Endometrial microvascular endothelial cells (primary cell): ENCODE measurements around the gene OGFOD2. TPM values are rescaled to one million over a fixed set of nuclear protein-coding genes. Genes with fewer than 3 reads are reported as not detected.
"Not testable (repeated sequence)": the region's sequence is repeated elsewhere in the genome, so short reads cannot be mapped to it uniquely, and the experiment has no call there.

ENCODE experiments used
- in situ Hi-C: cut with HindIII; loops from 2 replicates; pipeline ENCODE4 v1.10.0; 2017; ENCODE audit warnings: low sequenced_read_pairs, low pct_unique_long_range_greater_than_20kb; ENCODE audit errors: inconsistent ontology term
- total RNA-seq: library from RNA; depleted of rRNA; stranded (reverse); fragments of >200 nt; gene quantifications from one replicate; pipeline ENCODE4 v1.2.3, GENCODE V29; 2015; ENCODE audit errors: inconsistent ontology term

Gene OGFOD2
- total RNA-seq, result 14.7 TPM

DNA sequence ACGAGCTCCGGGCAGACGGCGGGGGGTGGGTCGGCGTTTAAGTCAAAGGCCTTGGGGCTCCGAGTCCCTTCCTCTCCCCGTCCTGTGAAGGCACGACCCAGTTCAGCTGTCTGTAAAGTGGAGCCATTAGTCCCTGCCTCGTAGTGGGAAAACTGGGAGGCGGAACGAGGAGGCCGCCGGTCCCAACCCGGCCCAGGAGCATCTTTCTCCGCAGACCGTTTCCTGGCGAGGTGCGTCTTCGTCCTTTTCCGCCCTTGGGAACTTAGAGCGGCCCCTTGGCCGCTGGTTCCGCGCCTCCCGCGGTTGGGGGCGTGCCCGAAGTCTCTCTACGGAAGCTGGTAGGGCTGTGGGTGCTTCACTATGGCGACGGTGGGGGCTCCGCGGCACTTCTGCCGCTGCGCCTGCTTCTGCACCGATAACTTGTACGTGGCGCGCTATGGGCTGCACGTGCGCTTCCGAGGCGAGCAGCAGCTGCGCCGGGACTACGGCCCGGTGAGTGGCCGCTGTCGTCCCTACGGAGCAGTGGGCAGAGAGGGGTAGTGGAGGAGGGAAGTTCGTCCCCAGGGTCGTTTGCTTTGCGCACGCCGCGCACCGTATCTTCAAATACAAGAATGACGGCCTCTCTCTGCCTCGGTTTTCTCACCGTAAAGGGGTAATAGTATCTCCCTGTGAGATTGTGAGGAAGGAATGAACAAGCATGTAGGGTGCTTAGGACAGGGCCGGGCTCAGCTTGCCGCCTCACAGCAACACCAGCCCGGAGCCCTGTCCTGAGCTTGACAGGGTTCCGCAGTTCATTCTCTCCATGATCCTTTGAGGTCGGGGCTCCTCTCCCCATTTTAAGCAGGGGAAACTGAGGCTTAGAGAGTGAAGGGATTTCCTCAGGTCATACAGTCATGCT, at the start of gene OGFOD2:
Gene OGFOD2 (plus strand): TSS at position 353 of the 898 bp plus-strand sequence. CDS start 8 bp downstream, at position 361.
- in situ Hi-C loops, result no loop called here

DNA sequence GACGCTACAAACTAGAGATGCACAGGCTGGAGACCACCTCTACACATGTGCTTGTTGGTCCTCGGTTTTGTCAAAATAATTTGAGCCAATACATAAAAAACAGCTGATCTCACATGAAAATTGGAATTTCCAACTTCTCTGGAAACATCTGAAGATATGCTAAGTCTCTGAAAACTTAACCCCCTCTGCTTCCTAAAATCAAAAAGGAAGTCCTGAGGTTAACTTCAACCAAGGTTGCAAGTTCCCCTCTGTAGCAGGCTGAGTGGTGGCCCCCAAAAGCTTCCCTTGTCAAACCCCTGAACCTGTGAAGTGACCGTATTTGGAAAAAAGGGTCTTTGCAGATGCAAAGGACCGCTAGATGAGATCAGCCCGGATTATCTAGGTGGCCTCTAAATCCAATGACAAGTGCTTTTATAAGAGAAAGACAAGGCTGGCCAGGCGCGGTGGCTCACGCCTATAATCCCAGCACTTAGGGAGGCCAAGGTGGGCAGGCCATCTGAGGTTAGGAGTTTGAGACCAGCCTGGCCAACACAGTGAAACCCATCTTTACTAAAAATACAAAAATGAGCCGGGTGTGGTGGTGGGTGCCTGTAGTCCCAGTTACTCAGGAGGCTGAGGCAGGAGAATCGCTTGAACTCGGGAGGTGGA, 47.2 kb upstream of the OGFOD2 start:
- in situ Hi-C loops, result no loop called here

DNA sequence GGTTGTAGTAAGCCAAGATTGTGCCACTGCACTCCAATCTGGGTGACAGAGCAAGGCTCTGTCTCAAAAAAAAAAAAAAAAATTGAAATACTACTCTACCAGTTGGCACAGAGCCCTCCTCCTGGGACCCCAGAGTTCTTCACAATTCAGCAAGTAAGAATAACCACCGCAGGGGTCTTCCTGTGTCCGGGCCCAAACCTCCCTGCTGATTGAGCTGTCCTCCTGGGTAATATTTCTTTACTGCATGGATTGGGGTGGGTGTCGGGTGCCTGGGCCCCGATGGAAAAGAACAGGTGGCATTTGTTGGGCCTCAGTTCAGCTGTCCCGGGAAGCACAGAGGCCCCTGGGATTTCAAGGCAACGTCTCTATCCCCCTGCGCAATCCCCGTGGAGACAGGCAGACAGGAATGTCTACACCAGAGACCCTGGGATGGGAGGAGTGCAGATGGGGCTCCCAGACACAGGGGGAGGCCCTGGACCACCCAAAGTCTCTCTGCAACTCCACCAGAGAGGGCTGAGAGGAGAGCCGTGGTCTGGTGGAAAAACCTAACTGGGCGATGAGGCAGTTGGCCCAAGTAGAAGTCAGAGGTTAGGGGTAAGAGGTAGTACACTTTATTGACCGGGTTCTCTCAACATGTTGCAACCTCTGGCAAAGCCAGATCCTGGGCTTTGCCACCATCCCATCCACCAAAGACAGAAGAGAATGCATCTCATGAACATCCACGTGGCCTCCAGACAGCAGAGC, 46.5 kb upstream of the OGFOD2 start:
- in situ Hi-C loops, result no loop called here

DNA sequence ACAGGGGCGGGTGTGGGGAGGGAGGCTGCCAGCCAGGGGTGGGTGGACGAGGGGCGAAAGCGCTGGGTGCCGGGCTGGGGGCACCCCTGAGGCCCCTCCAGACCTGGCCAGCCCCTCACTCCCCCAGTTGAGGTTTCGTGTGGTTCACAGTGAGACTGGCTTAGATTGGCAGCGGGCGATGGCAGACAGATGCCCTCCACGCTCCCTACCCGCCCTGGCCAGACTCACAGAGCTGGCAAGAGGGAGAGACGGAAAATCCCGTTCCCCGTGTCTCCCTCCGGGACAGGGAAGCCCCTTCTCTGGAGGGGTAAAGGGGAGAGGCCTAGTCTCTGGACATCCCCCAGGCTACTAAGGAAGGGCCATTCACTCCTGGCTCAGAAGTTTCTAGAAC, 45.9 kb upstream of the OGFOD2 start:
- in situ Hi-C loops, result no loop called here

GRCh38 chr12:122929812-122930211, 45.2 kb upstream of the OGFOD2 start:
- in situ Hi-C loops, result no loop called here

- in situ Hi-C loops, result no loop called here
Observed at GRCh38 chr12:122932207-122932606, 42.8 kb upstream of the OGFOD2 start.

- in situ Hi-C loops, result no loop called here
Observed at GRCh38 chr12:122934722-122935121, 40.3 kb upstream of the OGFOD2 start.

DNA sequence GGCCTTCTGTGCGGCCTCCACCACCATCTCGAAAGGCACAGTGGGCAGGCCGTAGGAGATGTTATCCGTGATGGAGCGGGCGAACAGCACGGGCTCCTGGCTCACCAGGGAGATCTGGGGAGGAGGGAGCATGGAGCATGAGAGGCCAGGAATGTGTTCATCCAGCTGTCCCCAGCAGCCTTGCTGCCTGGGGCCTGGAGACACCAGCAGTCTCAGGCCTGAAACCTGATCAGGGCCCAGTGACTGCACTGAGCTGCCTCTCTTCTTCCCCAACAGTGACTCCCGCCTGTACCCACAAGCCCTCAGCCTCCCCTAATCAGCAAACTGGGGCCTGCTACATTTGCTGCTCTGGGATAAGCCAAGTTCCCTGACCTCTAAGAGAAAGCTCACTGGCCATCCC, 39.7 kb upstream of the OGFOD2 start:
- in situ Hi-C loops, result no loop called here

DNA sequence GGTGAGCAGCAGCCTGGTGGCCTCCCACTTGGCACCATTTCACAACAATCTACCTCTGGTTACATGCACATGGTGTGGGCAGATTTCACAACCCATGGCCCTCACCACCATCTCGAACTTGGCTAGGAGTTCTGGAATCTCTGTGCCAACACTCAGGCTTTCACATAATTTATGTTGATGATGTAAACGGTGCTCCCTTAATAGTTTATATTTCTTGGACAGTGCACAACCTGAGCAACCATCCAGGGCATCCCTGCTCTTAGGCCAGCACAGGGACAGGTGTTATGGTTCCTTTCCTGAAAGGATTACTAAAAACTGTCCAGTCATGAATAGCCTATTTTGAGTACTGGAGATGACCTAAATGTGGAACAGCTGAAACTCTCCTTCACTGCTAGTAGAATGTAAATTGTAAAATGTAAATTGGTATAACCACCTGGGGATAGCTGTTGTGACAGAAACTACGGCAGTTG, 37.4 kb upstream of the OGFOD2 start:
- in situ Hi-C loops, result no loop called here

GRCh38 chr12:122939125-122939524, 35.9 kb upstream of the OGFOD2 start:
- in situ Hi-C loops, result no loop called here

DNA sequence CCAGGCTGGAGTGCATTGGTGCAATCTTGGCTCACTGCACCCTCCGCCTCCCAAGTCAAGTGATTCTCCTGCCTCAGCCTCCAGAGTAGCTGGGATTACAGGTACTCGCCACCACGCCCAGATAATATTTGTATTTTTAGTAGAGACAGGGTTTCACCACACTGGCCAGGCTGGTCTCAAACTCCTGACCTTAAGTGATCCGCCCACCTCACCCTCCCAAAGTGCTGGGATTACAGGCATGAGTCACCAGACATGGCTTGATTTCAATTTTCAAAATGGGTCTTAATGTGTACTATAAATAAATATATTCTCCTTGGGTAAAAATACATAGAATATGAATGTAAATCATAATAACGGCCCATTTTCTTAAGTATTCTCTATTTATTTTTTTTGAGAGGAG, 33.7 kb upstream of the OGFOD2 start:
- in situ Hi-C loops, result not testable (repeated sequence)

DNA sequence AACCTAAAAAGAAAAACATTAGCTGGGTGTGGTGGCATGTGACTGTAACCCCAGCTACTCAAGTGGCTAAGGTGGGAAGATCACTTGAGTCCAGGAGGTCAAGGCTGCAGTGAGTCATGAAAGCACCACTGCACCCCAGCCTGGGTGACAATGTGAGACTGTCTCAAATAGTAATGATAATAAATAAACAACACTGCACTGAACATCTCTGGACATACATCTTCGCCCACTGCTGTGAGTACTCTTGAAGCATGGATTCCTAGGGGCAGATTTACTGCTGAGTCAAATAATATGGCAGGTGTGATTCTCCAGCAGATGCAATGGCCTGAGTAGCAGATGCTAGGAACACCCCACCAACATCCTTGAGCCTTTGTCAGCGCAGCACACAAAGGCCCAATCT, 32.4 kb upstream of the OGFOD2 start:
- in situ Hi-C loops, result no loop called here

DNA sequence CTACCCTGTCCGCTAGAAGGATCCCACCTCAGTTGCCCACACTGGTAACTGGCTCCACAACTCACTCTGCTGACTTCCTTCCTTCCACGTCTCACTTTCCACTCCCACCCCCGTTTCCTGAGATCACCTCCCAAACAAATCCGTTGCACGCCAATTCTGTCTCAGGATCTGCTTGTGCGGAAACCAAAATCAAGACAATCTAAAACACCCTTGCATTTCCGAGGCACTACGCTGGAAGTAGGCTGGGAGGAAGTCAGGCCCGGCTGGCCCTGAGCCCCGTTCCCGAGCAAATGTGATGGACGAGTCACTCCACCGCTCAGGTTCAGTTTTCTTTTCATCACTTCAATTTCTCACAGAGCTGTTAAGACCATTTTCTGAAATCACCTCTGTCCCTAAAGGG, 31.8 kb upstream of the OGFOD2 start:
- in situ Hi-C loops, result no loop called here

DNA sequence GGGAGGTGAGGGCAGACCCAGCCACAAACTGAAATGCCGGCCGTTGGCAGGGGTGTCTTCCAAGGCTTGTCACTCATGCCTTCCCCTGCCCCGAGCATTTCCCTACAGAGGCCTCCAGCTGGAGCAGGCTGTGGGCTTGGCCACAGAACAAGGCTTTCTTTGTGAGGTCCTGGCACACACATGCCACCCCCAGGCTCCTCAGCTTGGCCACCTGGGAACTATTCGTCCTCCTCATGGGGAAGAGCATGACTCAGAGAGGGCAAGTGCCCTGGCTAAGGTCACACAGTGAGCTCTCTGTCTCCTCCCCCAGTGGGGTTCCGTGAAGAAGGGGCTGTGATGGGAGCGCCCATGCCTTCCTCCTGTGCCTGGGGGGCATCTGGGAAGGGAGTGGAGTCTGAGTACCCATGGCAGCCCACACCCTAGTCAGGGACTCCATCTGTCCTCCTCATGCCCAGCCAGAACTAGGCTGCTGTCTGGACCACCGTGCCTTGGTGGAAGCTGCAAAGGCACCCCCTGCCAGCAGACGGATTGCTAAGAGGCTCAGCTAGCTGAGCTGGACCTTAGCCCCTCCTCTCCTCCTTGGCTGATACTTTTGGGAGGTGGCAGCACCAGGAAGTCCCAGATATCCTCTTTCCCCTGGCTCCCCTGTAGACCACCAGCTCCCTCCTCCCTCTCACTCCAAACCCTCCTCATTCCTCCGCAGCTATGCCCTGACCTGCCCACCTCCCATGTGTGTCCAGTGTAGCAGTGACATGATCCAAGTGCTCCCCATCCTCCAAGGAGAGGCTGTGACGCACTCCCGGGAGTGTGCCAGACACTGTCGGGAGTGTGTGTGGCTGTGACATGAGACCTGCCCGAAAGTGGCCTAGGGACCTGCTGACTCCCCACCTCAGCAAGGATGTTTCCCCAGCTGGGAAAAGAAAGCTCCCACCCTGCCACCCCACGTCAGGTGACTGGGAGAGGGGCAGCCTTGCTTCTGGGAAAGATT, 30.1 kb upstream of the OGFOD2 start:
- in situ Hi-C loops, result no loop called here

- in situ Hi-C loops, result no loop called here
Observed at GRCh38 chr12:122946690-122947341, 28.2 kb upstream of the OGFOD2 start.

- in situ Hi-C loops, result no loop called here
Observed at GRCh38 chr12:122947352-122947792, 27.7 kb upstream of the OGFOD2 start.

GRCh38 chr12:122948605-122949004, 26.4 kb upstream of the OGFOD2 start:
- in situ Hi-C loops, result no loop called here

GRCh38 chr12:122949405-122949804, 25.6 kb upstream of the OGFOD2 start:
- in situ Hi-C loops, result no loop called here
